ENCODE results near the gene SLC16A4.

GRCh38 chr1:110390692-110391245 lies at the start of gene SLC16A4:
- TF ChIP-seq EZH2phosphoT487 (IDR thresholded peaks at IDR 0.05; ENCODE audit: insufficient read depth, low read depth) (no peak), EZH2 (IDR thresholded peaks at IDR 0.05; ENCODE audit: insufficient read depth, poor library complexity, severe bottlenecking) (no peak)
